GM18507 (cell line): ENCODE data around the gene ARHGEF17.

Experiments
- DNase-seq: peaks from one replicate; pipeline ENCODE4 v3.0.0; 2011; ENCODE audit warnings: low read depth; ENCODE audit not compliant: insufficient read length; ENCODE audit errors: extremely low spot score
- FAIRE-seq: peaks from 2 replicates; lab custom pipeline; 2011; peaks lifted over from hg19 to GRCh38; lab: Jason Lieb, UNC

The ARHGEF17 gene

DNA sequence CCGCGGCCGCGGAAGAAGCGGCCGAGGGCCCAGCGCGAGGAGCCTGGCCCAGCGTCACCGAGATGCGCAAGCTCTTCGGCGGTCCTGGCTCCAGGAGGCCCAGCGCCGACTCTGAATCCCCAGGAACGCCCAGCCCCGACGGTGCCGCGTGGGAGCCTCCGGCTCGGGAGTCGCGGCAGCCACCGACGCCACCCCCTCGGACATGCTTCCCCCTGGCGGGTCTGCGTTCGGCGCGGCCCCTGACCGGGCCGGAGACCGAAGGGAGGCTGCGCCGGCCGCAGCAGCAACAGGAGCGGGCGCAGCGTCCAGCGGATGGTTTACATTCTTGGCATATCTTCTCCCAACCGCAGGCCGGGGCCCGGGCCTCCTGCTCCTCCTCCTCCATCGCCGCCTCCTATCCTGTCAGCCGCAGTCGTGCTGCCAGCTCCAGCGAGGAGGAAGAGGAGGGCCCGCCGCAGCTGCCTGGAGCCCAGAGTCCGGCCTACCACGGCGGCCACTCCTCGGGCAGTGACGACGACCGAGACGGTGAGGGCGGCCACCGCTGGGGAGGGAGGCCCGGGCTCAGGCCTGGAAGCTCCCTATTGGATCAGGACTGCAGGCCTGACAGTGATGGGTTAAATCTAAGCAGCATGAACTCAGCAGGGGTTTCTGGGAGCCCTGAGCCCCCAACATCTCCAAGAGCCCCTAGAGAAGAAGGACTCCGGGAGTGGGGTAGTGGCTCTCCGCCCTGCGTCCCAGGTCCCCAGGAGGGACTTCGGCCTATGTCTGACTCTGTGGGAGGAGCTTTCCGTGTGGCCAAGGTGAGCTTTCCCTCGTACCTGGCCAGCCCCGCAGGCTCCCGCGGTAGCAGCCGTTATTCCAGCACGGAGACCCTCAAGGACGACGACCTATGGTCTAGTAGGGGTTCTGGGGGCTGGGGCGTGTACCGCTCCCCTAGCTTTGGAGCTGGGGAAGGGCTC is 1.2 kb downstream of the ARHGEF17 start:
- FAIRE-seq (no peak), DNase-seq (no peak)

- FAIRE-seq = no peak
- no peak for DNase-seq
These were observed 2.0 kb downstream of the ARHGEF17 start for GRCh38 chr11:73310076-73310475.

DNA sequence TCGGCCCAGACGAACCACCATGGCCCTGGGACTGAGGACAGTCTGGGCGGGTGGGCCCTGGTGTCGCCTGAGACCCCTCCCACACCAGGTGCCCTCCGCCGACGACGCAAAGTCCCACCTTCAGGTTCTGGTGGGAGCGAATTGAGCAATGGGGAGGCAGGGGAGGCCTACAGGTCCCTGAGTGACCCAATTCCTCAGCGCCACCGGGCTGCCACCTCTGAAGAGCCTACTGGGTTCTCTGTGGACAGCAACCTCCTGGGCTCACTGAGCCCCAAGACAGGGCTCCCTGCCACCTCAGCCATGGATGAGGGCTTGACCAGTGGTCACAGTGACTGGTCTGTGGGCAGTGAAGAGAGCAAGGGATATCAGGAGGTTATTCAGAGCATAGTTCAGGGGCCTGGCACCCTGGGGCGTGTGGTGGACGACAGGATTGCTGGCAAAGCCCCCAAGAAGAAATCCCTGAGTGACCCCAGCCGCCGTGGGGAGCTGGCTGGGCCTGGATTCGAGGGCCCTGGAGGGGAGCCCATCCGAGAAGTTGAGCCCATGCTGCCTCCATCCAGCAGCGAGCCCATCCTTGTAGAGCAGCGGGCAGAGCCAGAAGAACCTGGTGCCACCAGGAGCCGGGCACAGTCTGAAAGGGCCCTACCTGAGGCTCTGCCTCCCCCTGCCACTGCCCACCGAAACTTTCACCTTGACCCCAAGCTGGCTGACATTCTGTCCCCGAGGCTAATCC is 2.8 kb downstream of the ARHGEF17 start:
- DNase-seq = no peak
- FAIRE-seq = no peak

- FAIRE-seq (no peak), DNase-seq (no peak)
These were observed 3.4 kb downstream of the ARHGEF17 start for GRCh38 chr11:73311394-73311869.

DNA sequence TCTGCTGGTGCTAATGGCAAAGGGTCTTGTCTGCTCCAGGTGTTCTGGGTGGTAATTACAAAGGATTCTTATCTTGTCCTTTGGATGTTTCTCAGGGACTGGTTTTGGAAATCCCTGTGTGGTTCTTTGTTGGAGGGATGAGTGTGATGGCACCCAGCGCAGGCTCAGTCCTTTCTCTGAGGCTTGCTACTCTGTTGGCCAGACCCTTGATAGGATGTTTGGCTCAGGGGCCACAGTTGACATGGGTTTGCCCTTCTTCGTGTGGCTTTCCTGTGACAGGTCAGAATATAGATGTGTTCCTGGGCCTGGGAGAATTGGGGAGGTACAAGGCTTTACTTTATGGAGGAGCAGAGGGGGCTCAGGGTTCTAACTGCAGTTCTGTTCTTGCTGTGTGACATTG is 4.0 kb downstream of the ARHGEF17 start:
- no peak for FAIRE-seq
- DNase-seq = no peak

- no peak for FAIRE-seq
- DNase-seq = no peak
These were observed 4.8 kb downstream of the ARHGEF17 start for GRCh38 chr11:73312851-73313327.

GRCh38 chr11:73313652-73314051 is 5.6 kb downstream of the ARHGEF17 start:
- FAIRE-seq (no peak), DNase-seq (no peak)

DNA sequence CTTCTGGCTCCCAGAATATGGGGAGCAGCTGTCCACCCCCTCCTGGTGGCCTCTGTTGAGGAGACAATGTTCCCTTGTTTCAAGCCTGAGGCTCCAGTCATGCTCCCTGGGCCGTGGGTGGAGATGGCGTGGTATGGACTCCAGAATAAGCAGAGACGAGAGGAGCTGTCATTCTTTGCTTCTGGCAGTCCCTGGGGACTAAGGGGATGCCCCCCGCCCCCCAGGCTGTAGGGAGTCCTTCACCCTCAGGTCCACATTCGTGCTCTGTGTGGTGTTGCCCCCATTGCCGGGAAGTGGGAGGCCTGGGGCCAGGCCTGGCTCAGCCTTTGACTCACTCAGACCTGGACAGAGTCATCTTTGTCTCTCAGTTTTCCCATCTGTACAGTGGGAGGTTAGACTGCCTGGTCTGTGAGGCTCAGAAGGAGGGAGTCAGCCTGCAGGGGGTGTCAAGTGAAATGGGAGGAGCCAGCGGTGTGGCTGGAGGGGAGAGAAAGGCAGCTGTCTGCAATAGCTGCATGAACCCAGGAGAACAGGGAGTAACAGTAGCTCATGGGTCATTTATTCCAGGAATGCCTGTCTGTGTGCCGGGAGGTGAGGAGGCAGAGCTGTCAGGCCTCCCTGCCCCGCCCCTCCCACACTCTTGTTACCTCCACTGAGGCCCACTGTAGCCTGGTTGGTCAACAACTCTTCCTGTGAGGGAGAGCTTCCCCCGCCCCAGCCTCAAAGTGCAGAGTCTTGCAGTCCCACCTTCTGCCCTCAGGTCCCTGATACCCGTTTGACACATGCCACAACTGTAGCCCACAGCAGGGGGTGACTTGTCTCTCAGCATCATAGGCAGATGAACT is 6.3 kb downstream of the ARHGEF17 start:
- FAIRE-seq (peak; percentile 44), DNase-seq (no peak)

DNA sequence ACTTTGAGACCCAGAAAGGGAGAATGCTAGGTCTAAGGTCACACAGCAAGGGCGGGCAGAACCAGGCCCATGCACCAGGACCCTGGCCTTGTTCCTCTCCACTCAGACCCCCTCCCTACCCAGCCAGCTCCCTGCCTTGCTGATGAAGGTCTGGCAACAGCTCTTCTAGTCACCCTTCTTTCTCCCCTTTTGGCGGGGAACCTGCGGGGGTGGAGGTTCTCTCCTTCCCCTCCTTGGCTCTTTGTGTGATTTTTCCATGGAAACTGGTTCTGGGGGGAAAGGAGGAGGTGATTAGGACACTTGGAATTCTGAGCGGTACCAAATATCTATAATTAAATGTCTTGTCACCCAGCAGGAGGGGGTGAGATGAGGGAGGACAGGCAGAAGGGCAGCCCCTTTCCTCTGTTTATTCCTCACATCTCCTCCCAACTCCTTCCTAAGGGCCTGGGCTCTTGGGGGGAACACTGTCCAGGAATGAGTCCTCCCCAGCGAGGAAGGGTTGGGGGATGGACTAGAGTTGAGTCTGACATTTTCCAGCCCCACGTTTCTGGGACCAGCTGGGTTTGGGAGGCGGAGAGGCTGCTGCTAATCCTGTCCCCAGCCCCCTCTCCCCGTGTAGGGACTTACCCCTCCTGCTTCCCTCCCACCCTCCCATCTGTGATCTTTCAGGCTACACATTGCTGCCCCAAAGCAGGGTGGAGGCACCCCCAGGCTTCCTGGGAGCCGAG is 7.4 kb downstream of the ARHGEF17 start:
- DNase-seq = no peak
- no peak for FAIRE-seq

DNA sequence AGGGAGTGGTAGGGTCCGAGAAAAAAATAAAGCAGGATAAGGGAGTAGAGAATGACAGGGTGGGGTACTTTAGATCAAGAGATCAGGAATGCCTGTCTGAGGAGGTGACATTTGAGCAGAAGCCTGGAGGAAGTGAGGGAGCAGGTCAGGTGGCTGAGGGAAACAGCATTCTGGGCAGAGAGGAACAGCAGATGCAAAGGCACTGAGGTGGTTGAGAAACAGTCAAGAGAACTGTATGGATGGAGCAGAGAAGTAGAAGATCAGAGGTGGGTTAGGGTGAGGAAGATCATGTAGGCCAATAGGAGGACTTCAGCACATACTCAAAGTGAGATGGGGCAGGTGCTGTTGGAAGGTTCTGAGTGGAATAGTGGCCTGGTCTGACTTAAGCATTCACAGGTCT is 8.3 kb downstream of the ARHGEF17 start:
- no peak for FAIRE-seq
- DNase-seq = no peak

DNA sequence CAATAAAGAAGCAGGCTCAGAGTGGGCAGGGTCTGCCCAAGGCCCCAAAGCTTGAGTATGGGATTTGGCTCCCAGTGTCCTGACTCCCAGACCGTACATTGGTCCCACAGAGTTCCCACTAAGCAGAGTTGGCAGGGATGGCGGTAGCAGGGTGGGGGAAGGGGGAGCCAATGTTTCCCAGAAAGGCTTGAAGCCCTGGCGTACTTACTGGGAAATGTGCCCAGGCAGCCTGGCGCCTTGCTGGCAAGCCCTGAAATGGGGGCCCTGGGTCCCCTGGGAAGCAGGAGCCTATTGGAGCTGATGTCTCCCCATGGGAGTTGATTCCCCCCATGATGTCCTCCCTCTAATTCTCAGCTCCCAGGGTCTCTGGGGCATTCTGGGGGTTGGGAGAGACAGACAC is 9.3 kb downstream of the ARHGEF17 start:
- no peak for FAIRE-seq

GRCh38 chr11:73317803-73318202 is 9.7 kb downstream of the ARHGEF17 start:
- no peak for FAIRE-seq
- DNase-seq = no peak

More for the DNA sequence above, 9.3 kb downstream of the ARHGEF17 start:
- DNase-seq = no peak

DNA sequence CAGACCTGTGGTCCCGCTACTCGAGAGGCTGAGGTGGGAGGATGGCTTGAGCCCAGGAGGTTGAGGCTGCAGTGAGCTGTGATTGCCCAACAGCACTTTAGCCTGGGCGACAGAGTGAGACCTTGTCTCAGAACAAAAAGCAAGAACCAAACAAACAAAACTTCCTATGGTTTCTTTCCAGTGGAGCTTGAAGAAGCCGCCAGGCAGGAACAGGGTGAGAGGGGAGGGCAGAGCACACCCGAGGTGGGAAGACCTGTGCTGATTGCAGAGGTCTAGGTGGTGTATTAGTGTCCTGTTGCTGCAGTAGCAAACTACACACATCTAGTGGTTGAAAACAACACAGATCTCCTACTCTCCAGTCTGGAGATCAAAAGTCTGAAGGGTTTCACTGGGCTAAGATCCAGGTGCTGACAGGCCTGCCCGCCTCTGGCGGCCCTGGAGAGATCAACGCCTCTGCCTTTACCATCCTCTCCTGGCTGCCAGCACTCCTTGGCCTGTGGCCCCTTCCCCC is 10.5 kb downstream of the ARHGEF17 start:
- no peak for FAIRE-seq
- DNase-seq = no peak

GRCh38 chr11:73320763-73321603 is 12.9 kb downstream of the ARHGEF17 start:
- DNase-seq = no peak
- FAIRE-seq = no peak

- no peak for DNase-seq
- no peak for FAIRE-seq
These were observed 13.7 kb downstream of the ARHGEF17 start for GRCh38 chr11:73321604-73322381.

DNA sequence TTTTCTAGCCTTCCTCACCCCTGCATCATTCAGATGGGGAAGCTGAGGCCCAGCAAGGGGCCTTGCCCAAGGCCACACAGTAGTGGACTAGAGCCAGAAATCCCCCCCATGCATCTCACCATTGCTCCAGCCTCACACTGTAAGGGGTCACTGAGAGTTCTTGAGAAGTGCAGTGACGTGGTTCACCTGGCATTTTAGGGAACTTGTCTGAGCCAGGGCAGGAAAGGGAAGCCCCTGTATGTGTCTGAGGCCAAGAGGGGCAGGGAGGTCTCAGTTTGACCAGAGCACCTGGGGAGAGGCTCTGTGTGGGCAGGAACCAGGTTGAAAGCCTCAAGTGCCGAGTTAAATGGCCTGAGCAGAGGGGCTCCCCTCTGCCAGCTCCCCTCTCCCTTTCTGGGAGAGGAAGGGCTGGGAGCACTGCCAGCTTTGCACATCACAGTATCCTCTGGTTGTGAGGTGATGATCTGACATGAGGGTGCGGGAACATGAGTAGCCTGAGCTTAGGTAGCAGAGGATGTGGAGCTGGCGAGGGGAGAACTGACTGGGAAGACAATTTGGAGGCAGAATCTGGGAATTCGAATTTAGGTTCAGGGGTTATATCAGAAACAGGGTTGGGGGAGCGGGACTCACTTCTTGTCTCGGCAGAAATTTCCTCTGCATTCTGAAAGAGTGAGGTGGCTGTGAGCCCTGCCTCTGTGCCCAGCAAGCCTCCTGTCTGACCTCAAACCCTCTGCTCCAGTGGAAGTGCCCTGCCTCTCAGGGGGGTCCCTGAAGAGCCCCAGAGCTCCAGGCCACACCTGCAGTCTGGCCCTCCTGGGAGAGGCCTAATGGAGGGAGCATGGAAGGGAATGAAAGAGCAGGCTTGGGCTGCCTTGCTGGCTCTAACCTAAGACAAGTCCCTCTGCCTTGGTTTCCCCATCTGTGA is 14.6 kb downstream of the ARHGEF17 start:
- no peak for FAIRE-seq
- no peak for DNase-seq
